ENCODE results near the gene KCNQ1.

GRCh38 chr11:2796091-2796490 lies 351.3 kb downstream of the KCNQ1 start:
- TF ChIP-seq CSDC2 (CRISPR knock-in tag; IDR thresholded peaks at IDR 0.05) = no peak
- no peak for TF ChIP-seq RARB (CRISPR knock-in tag; IDR thresholded peaks at IDR 0.05)
- no peak for TF ChIP-seq CREB5 (CRISPR knock-in tag; IDR thresholded peaks at IDR 0.05; ENCODE audit: low read depth)
- TF ChIP-seq, protein P1, sequence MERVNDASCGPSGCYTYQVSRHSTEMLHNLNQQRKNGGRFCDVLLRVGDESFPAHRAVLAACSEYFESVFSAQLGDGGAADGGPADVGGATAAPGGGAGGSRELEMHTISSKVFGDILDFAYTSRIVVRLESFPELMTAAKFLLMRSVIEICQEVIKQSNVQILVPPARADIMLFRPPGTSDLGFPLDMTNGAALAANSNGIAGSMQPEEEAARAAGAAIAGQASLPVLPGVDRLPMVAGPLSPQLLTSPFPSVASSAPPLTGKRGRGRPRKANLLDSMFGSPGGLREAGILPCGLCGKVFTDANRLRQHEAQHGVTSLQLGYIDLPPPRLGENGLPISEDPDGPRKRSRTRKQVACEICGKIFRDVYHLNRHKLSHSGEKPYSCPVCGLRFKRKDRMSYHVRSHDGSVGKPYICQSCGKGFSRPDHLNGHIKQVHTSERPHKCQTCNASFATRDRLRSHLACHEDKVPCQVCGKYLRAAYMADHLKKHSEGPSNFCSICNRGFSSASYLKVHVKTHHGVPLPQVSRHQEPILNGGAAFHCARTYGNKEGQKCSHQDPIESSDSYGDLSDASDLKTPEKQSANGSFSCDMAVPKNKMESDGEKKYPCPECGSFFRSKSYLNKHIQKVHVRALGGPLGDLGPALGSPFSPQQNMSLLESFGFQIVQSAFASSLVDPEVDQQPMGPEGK (CRISPR knock-in tag; IDR thresholded peaks at IDR 0.05; ENCODE audit: borderline replicate concordance) = no peak
- TF ChIP-seq ZNF70 (CRISPR knock-in tag; IDR thresholded peaks at IDR 0.05) = no peak
- no peak for TF ChIP-seq ARNTL (CRISPR knock-in tag; IDR thresholded peaks at IDR 0.05; ENCODE audit: borderline replicate concordance, low read depth)
- no peak for TF ChIP-seq ISL1 (CRISPR knock-in tag; IDR thresholded peaks at IDR 0.05)
- TF ChIP-seq, protein P2, sequence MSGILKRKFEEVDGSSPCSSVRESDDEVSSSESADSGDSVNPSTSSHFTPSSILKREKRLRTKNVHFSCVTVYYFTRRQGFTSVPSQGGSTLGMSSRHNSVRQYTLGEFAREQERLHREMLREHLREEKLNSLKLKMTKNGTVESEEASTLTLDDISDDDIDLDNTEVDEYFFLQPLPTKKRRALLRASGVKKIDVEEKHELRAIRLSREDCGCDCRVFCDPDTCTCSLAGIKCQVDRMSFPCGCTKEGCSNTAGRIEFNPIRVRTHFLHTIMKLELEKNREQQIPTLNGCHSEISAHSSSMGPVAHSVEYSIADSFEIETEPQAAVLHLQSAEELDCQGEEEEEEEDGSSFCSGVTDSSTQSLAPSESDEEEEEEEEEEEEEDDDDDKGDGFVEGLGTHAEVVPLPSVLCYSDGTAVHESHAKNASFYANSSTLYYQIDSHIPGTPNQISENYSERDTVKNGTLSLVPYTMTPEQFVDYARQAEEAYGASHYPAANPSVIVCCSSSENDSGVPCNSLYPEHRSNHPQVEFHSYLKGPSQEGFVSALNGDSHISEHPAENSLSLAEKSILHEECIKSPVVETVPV (CRISPR knock-in tag; IDR thresholded peaks at IDR 0.05) = no peak
- TF ChIP-seq TCF4 (CRISPR knock-in tag; IDR thresholded peaks at IDR 0.05; ENCODE audit: borderline replicate concordance) = no peak
- TF ChIP-seq ZFP30 (CRISPR knock-in tag; IDR thresholded peaks at IDR 0.05) = no peak
- TF ChIP-seq, protein P3, sequence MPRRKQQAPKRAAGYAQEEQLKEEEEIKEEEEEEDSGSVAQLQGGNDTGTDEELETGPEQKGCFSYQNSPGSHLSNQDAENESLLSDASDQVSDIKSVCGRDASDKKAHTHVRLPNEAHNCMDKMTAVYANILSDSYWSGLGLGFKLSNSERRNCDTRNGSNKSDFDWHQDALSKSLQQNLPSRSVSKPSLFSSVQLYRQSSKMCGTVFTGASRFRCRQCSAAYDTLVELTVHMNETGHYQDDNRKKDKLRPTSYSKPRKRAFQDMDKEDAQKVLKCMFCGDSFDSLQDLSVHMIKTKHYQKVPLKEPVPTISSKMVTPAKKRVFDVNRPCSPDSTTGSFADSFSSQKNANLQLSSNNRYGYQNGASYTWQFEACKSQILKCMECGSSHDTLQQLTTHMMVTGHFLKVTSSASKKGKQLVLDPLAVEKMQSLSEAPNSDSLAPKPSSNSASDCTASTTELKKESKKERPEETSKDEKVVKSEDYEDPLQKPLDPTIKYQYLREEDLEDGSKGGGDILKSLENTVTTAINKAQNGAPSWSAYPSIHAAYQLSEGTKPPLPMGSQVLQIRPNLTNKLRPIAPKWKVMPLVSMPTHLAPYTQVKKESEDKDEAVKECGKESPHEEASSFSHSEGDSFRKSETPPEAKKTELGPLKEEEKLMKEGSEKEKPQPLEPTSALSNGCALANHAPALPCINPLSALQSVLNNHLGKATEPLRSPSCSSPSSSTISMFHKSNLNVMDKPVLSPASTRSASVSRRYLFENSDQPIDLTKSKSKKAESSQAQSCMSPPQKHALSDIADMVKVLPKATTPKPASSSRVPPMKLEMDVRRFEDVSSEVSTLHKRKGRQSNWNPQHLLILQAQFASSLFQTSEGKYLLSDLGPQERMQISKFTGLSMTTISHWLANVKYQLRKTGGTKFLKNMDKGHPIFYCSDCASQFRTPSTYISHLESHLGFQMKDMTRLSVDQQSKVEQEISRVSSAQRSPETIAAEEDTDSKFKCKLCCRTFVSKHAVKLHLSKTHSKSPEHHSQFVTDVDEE (CRISPR knock-in tag; IDR thresholded peaks at IDR 0.05) = no peak

Measured in SK-N-SH treated with all-trans-retinoic acid at 6 μM for 48 hours (cell line).